GM10248 (cell line): ENCODE results near the gene CD300LF.

Experiments
- CTCF ChIA-PET: fragments of 300-600 bp; sonication (Branson Sonifier 250); formaldehyde crosslinking; extraction: SDS; loops from one replicate; lab custom pipeline; 2021; ENCODE audit warnings: antibody characterized with exemption; lab: Yijun Ruan, JAX
- POLR2A ChIA-PET: fragments of 350-650 bp; sonication (Branson Sonifier 250); formaldehyde crosslinking; extraction: SDS; loops from one replicate; lab custom pipeline; 2020; ENCODE audit warnings: antibody characterized with exemption; lab: Yijun Ruan, JAX
- DNase-seq: peaks from one replicate; pipeline ENCODE4 v3.0.0; 2012; ENCODE audit errors: extremely low spot score
- TF ChIP-seq, protein P1 (sequence below): IDR thresholded peaks from 2 replicates; pipeline ENCODE4 v1.5.1; 2012; ENCODE audit warnings: mild to moderate bottlenecking, low read depth; ENCODE audit errors: extremely low read depth, missing control alignments, control extremely low read depth

The CD300LF gene

DNA sequence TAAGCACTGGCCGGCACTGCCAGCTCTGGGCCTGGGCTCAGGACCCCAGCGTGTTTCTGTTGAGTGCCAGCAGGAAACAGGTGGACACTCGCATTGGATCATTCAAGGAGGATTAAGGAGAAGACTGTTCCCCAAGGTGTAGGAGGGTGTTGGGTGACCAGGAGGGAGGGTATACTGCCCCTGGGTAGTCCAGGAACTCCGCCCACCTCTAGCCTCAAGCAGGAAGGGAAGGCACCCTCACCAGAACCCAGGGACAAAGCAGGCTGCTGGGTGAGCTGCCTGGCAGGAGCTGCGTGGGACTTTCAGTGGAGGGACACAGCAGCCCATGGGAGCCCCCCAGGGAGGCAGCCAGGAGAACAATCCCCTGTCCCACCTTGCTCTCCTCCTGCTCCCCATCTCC is 16.6 kb upstream of the CD300LF start:
- TF ChIP-seq, protein P1, sequence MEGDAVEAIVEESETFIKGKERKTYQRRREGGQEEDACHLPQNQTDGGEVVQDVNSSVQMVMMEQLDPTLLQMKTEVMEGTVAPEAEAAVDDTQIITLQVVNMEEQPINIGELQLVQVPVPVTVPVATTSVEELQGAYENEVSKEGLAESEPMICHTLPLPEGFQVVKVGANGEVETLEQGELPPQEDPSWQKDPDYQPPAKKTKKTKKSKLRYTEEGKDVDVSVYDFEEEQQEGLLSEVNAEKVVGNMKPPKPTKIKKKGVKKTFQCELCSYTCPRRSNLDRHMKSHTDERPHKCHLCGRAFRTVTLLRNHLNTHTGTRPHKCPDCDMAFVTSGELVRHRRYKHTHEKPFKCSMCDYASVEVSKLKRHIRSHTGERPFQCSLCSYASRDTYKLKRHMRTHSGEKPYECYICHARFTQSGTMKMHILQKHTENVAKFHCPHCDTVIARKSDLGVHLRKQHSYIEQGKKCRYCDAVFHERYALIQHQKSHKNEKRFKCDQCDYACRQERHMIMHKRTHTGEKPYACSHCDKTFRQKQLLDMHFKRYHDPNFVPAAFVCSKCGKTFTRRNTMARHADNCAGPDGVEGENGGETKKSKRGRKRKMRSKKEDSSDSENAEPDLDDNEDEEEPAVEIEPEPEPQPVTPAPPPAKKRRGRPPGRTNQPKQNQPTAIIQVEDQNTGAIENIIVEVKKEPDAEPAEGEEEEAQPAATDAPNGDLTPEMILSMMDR: no peak
- ChIA-PET POLR2A (no interaction called here), CTCF (interaction anchor here (0.7 to 1.2 kb wide), 2 partner anchors 9 to 72 kb away, joined by 3 to 5 read pairs; no protein-coding TSS in a partner anchor)
- no peak for DNase-seq

DNA sequence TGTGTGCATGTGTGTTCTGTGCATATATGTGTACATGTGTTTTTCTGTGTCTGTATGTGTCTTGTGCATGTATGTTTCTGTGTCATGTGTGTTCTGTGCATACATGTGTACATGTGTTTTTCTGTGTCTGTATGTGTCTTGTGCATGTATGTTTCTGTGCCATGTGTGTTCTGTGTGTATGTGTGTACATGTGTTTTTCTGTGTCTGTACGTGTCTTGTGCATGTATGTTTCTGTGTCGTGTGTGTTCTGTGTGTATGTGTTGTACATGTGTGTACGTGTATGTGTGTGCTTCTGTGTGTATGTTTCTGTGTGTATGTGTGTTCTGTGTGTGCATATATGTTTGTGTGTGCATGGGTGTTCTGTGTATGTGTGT is 16.0 kb upstream of the CD300LF start:
- CTCF ChIA-PET: no interaction called here
- POLR2A ChIA-PET: no interaction called here
- no peak for DNase-seq
- TF ChIP-seq, protein P1: no peak

DNA sequence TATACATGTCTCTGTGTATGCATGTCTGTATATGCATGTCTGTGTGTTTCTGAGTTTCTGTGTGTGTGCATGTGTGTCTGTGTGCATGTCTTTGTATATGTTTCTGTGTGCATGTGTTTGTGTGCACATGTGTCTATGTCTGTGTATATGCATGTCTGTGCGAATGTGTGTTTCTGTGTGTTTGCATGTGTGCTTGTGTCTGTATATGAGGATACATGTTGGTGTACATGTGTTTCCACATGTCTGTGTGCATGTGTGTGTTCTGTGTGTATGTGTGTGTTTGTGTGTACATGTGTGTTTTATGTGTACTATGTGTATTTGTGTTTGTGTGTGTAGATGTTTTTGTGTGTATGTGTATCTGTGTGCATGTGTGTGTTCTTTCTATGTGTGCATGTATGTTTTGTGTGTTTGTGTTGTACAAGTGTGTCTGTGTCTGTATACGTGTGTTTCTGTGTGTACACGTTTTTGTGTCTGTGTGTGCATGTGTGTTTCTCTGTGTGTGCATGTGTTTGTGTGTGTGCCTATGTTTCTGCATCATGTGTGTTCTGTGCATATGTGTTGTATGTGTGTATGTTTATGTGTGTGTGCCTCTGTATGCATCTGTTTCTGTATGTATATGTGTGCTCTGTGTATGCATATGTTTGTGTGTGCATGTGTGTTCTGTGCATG is 15.4 kb upstream of the CD300LF start:
- CTCF ChIA-PET: no interaction called here
- TF ChIP-seq, protein P1: no peak
- POLR2A ChIA-PET: no interaction called here
- no peak for DNase-seq

DNA sequence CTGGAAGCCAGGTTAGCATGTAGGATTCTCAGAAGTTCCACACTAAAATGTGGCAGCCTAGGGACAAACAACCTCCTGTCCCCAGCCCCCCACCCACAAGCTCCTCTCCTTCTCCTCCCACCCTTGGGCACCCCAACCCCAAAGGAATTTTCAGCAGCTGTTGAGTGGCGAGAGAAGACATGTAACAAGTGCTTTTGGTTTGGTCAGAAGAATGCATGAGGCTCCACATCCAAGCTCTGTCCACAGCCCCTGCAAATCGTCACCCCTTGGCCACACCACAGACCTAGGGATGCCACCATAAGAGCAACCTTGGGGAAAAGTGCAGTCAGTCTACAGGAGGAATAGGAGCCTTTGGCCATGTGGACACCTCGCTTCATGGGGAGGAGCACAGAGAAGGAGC is 12.4 kb upstream of the CD300LF start:
- TF ChIP-seq, protein P1: no peak
- no peak for DNase-seq
- CTCF ChIA-PET: interaction anchor here (0.8 to 4.2 kb wide), 4 partner anchors 12 to 68 kb away, joined by 3 to 26 read pairs (median 10); partner anchors contain the start of gene RAB37
- POLR2A ChIA-PET: interaction anchor here (0.5 kb wide), 1 partner anchor 9 kb away, joined by 4 read pairs; no protein-coding TSS in a partner anchor

- TF ChIP-seq, protein P1: no peak
- no peak for DNase-seq
- ChIA-PET POLR2A (no interaction called here), CTCF (interaction anchor here (0.9 to 4.2 kb wide), 4 partner anchors 13 to 67 kb away, joined by 3 to 26 read pairs (median 10); partner anchors contain the start of gene RAB37)
Measured at GRCh38 chr17:74723891-74724290, 11.2 kb upstream of the CD300LF start.

- no peak for DNase-seq
- TF ChIP-seq, protein P1: no peak
- POLR2A ChIA-PET: no interaction called here
- CTCF ChIA-PET: interaction anchor here (1.0 to 1.1 kb wide), 2 partner anchors 15 to 65 kb away, joined by 4 to 5 read pairs; partner anchors contain the start of gene RAB37
Measured at GRCh38 chr17:74722782-74723181, 10.1 kb upstream of the CD300LF start.
